Cortex of kidney (tissue), 1 donor: ENCODE measurements around the gene LRCH1.
"Not testable (repeated sequence)": the region's sequence is repeated elsewhere in the genome, so short reads cannot be mapped to it uniquely, and the experiment has no call there.

Experiments
- DNase-seq: peaks from one replicate; lab custom pipeline; 2025; lab: John Stamatoyannopoulos, UW

Gene LRCH1, protein sequence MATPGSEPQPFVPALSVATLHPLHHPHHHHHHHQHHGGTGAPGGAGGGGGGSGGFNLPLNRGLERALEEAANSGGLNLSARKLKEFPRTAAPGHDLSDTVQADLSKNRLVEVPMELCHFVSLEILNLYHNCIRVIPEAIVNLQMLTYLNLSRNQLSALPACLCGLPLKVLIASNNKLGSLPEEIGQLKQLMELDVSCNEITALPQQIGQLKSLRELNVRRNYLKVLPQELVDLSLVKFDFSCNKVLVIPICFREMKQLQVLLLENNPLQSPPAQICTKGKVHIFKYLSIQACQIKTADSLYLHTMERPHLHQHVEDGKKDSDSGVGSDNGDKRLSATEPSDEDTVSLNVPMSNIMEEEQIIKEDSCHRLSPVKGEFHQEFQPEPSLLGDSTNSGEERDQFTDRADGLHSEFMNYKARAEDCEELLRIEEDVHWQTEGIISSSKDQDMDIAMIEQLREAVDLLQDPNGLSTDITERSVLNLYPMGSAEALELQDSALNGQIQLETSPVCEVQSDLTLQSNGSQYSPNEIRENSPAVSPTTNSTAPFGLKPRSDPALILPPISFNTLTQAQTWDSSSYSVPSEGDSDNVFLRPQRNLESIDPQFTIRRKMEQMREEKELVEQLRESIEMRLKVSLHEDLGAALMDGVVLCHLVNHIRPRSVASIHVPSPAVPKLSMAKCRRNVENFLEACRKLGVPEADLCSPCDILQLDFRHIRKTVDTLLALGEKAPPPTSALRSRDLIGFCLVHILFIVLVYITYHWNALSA

DNA sequence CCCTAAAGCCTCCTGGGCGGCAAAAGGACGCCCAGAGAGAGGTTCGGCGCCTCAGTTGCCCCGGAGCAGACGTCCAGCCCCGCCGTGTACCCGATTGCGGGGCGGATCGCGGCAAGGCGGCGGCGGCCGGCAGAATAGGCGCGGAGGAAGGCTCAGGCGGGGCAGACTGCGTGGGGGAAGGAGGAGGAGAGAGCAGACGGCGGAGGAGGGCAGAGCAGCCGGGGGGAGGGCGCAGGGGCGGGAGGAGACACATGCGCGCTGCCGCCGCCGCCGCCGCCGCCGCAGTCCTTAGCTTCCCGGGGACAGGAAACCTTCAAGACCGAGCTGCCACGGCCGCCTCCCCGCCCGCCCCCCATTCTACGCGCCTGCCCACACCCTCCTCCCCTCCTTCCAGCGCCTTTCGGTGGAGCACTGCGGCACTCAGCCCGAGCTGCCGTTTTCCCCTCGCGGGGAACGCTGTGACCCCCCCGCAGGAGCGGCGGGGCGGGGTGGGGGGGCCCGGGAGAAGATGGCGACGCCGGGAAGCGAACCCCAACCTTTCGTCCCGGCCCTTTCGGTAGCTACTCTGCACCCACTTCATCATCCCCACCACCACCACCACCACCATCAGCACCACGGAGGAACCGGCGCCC, at the start of gene LRCH1:
Gene LRCH1 (plus strand): TSS at position 282 of the 632 bp plus-strand sequence. CDS start 227 bp downstream, at position 509.
- peak; percentile 52 for DNase-seq

DNA sequence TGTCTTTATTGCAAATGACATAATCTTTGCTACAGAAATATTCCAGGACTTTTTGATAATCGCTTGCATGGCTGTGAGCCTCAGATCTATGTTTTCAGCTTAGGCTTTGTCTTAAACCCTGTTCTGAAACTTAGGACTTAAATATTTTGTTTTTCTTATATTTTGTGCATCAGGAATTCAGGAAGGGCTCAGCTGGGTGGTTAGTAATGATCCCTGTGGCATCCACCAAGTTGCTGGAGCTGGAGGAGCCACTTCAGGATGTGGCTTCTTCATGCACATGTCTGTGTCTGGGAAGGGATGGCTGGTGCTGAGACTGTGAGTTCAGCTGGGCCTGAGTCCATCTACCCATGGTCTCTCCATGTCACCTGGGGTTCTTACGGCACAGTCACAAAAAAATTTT, 48.9 kb upstream of the LRCH1 start:
- DNase-seq = no peak

DNA sequence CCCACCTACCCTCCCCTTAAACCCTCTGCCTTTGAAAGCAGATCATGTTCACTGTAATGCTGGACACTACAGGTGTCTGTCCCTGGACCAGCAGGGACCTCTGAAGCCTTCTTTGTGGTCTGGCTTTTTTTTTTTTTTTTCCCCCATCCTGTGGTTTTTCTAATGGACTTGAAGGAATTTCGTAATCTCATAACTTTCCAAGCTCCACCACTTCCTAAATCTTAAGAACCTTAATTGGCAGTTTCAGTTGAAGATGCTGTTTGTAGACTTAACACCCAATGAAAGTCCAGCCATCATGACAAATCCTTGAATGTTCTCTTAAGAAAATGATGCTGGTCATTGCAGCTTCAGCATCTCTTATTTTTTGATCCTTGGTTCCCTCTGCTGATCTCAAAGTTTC, 45.0 kb upstream of the LRCH1 start:
- DNase-seq = no peak

DNA sequence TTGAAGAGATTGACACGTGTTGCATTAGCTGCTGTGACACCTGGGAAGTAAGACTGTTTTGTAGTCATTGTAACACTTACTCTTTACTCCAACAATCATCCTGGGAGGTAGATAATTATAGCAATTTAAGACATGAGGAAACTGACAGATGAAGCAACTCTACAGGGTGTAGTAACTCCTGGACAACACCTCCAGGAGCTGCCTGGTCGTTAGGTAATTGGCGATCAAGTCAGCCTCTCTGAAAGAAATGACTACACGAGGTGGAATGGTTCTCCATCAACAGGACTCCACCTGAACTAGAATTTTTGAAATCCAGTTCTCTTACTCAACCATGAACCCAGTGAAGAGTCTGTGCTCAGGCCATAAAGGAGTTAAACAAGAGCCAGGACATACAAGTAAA, 43.0 kb upstream of the LRCH1 start:
- no peak for DNase-seq

DNA sequence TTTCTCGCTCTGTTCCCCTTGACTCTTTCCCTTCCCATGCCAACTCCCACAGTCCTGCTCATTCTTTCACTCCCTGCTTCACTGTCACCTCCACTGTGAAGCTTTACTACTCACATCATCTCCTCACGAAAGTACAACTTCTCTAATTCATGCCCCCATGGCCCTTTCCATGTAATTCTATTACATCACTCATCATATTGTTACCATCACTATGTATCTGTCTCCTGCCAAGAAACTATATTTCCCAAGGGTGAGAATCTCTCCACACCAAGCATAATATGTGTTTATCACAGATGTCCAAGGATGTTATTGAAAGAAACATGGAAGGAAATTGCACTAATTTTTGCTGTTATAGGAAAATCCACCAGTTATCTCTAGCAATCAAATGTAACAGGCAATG, 37.2 kb upstream of the LRCH1 start:
- no peak for DNase-seq

DNA sequence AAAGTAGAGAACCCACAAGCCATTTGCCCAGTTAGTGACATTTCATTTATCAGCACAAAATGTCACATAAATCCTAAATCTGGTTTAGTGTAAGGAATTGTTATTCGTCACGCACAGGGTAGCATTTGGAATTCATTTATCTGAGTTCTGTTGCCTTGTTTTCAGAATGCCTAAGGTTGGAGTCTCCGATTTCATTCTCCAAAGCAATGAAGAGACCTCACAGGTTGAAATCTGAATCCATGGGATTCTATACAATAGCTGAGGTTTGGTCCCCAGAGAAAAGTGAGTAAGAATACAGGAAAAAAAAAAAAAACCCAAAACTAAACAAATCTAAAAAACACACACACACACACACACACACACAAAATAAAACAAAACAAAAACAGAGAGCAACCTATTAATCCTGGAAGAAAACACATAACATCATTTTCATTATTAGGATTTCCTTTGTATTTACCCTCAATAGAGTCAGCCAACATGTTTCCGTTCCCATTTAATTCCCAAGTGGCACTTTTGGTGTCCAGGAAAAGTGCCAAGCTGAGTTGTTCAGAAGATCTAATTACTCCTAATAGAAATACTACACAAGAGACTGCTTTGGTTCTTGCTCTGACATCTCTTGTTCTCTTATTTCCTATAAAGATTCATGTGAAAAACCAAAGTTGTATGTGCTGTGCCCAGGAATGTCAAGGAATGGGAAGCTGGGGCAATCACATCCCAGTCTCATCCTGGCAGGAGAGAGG, 36.2 kb upstream of the LRCH1 start:
- no peak for DNase-seq

DNA sequence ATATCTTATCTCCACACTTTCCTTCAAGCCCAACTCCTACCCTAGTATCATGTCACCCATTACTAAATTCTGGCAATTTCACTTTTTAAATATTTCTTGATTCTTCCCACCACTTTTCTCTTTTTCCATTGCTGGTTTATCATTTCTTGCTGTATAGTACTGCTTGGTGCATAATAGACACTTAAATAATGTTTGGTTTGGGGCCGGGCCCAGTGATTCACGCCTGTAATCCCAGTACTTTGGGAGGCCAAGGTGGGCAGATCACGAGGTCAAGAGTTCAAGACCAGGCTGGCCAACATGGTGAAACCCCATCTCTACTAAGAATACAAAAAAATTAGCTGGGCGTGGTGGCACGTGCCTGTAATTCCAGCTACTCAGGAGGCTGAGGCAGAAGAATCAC, 35.2 kb upstream of the LRCH1 start:
- DNase-seq = not testable (repeated sequence)

DNA sequence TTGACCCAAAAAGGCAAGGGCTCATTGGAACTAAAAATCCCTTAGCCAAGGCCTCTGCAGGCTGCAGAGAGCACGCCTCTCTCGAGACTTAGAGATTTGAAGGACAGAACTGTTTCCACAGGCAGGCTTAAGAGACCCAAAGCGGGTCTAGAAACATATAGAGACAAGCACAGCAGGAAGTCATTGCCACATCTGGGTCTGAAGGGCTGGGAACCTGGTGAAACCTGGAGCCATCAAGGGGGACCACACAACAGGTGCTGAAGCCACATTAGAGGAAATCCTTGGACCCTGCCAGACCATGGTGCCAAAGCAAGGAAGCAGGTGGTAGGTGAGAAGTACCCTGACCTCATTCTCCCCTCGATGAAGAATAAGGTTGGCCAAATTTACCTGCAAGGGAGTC, 33.8 kb upstream of the LRCH1 start:
- no peak for DNase-seq

DNA sequence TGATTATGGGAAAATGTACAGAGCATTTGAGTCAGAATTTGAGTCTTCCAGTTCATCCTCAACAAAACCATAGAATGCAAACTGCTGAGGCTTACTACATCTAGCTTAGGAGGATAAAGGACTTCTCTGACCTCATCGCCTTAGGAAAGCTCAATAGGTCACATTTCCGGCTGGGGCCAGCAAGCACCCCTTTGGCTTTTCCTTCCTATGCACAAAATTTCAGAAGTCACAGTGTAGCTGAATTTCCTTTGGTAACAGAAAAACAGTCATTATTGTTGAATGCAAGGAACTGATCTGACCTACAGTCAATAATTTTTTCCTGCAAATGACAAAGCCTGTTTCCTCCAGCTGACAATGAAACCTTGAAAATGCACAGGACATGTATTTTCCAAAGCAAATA, 32.8 kb upstream of the LRCH1 start:
- no peak for DNase-seq

DNA sequence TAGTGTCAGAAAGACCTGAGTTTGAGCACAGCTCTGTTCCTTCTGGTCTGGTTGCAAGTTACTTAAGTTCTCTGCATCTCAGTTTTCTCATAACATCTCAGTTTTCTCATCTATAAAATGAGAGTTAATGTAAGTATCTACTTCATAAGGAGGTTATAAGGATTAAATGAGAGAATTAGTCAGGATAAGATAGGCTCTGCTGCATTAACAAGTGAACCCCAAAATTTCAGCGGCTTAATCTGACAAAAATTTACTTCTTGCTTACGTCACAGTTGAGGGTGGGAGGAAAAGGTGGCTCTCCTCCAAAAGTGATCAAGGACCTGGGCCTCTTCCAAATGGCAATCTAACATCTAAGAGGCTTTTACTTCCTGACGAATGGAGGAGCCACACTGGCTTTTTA, 31.5 kb upstream of the LRCH1 start:
- no peak for DNase-seq

DNA sequence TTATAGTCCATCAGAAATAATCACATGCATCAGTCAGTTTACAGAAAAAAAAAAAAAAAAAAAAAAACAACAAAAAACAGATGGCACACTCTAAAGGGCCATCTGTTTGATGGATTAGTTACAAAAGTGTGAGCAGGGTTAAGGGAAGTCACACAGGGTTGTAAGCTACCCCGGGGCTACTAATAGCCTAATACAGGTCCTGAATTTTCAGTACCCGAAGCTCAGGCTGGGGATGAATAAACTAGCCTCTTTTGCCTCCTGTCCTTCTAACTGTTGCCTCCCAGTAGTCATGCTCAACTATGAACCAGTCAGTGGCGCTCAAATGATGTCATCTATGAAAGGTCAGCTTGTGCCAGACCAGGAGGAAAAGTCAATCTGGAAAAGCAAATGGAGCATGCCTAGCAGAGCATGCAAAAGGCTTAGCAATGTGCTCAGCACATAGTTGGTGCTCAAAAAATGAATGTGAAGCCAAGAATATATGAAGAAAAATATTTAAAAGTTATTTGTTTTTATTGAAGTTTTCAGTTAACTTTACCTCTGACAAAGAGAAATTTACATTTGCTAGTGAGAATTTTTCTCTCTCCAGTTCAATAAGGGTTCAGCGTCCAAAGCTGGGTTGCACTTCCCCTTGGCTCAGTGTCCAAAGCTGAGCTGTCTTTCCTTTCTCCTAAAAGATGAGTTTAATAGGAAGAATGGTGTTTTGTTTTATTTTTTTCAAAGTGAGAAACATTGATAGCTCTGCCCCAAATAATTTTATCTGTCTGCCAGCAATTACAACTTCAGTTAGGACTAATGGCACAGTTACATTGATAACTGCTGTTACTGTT, 30.8 kb upstream of the LRCH1 start:
- DNase-seq = no peak

DNA sequence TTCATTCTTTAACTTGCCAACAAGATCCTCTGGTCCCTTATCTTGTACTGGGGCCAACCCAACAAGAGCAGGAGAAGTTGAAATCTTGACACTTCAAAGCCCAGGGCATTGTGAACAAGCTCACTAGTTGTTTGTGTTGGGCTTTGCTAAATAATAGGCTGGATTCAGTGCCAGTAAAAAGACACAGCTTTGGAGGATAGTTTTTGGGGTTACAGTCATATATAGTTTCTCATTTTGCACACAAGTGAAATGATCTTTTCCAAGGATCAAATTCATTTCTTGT, 30.3 kb upstream of the LRCH1 start:
- no peak for DNase-seq

DNA sequence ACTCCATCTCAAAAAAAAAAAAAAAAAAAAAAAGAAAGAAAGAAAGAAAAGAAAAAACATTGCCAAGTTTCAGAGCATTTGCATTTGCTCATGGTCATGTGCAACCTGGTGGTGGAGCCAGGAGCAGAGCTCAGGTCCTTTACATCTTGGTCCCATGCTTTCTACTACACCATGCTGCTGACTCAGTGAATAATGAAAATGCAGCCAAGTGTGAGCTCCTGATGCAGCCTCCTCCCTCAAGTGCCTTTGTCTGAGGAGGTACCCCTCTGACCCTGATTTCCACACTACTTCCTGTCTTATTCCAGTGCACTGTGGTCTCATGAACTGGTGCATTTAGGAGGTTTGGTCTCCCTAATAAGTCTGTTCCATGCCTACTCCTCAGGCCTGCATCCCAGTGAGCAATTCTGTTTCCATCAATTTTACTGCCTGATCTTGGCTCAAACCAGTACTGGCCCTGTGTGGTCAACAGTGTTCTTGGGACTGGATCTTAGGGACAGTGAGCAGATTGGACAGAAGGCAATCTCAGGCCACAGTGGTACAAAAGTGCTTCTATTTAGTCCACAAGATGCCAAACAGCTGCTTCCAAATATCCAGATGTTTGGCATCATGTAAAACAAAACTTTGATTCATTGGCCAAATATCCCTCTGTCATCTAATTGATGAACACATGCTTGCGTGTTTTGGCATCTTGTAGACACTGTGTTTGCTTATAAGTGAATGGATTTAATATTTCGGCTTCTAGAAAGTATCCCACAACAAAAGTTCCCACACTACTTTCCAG, 28.8 kb upstream of the LRCH1 start:
- DNase-seq = no peak

DNA sequence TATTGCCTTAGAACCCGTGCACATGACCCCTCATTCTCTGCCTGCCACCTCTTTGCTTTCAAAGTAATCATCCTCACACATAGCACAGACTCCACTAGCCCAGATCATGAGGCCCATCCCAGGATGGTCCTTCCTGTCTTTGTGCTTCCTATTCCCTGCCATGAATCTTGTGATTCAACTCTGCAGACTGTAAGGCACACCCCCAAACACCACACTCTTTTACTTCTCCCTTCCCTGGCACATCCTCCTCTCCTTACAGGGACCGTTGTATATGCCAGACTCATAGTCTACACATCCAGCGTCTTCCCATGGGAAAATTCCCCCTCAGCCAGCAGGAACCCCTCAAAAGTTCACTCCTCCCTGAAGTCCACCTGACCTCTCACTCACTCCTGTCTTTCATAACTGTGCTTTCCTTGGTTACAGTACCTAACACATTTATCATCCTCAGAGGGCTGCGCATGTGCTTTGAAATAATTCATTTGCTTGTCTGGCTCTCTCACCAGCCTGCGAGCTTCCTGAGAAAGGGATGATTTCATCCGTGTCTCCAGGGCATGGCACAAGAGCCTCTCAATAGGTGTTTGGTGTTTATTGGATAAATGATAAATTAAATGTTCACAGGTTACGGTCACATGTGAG, 26.8 kb upstream of the LRCH1 start:
- no peak for DNase-seq

DNA sequence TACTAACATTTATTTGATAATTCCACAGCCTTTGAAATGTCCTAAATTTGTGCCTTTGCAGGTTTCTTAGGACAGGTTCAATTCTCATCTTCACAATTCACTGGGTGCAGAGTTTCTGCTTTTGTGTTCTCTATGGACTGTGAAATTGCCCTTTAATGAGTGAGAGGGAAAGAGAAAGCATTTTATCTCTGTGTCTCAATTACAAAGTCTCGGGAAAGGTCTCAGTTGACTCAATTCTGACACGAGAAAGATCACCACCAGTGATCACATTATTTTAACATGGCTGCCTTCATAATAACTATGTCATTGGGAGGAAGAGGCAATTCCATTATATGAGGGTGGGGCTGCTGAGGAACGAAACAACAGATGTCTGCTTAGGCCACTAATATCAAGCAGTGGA, 26.2 kb upstream of the LRCH1 start:
- no peak for DNase-seq

DNA sequence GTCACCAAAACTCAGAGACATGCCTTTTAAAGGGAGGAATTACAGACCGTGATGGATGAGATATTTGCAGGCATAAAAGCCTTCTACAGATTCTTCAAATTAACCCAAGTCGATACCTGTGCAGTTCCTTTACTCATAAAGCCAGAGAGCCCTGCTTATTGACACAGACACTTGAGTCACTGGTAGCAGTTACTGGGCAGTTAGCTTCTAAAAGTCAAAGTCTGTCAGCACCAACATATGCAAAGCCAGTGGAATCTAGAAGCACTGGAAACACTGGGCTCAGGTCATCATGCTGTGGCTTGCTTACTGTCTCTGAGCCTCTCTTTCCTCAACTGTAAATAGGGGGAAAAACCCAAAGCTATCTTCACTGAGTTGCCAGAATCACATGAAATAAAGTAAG, 25.7 kb upstream of the LRCH1 start:
- no peak for DNase-seq

DNA sequence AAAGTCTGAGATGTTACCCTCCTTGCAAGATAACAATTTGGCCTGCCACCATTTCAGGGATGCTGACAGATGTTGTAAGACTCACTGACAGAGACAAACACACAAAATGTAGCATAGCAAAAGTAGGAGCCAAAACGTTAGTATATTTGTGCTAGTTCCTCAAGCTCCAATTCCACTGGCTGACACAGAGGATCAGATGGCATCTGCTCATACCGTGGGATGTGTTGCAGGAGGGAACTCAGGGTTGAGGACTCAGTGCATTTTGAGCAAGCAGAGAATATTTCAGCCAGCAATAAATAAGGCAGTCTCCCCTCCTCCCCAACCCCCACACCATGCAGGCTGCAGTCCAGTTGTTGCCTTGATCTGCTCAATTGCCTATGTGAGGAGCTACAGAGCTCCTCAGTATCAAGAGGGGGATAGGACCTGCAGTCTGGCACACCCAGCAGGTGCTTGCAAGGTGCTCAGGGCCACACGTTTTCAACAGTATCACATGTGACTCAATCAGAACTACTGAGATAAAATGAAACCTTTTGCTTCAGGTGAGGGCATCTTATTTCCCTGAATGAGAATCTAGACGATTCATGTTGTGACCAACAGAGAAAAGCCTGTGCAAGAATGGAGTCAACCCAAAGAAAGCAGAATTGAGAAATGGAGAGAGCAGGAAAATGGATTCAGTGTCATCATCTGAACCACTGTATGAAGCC, 23.6 kb upstream of the LRCH1 start:
- no peak for DNase-seq

DNA sequence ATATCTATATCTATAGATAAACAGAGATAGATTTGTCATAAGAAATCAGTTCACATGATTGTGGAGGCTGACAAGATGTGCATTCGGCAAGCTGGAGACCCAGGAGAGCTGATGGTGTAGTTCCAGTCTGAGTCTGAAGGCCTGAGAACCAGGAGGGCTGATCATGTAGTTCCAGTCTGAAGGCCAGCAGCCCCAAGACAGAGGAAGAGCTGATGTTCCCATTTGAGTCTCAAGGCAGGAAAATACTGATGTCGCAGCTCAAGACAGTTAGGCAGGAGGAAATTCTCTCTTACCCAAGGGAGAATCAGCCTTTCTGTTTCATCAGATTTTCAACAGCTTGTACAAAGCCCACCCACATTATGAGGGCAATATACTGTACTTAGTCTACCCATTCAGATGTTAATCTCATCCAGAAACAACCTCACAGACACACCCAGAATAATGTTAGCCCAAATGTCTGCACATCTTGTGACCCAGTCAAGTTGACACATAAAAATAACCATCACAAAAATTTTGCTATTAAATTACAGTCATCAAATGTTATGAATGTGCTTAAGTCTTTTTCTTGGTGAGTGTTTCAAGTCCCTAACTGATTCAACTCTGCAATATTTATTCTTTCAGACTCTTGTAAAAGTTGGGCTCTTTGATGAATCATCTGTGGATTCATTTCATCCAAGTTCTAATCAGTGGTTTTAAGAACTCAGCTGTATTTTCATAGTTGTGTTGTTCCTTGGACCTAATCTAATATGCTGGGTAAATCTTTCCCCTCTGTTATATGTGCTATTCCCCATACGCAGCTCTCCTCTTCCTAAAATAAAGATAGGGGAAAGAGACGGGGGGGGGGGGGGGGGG, 22.7 kb upstream of the LRCH1 start:
- DNase-seq = no peak

DNA sequence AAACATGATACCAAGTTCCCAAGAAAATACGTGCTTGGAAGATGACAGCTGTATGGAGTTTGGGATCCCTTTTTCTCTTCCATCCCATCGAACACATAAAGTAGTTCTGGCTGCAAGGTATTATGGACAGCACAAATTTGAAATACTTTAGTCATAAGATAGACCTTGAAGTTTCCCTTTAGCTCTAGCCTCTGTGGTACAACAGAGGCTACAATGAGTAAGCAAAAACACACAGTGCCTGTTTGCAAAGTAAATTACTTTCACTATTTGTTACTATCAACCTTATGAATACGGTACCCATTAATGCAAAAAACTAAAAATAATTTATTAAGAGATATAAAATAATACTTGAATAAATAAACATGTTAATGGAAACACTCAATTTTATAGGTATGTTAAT, 21.0 kb upstream of the LRCH1 start:
- no peak for DNase-seq
